Cardiac fibroblast (primary cell): ENCODE measurements around the gene EMILIN3.
"Not testable (repeated sequence)": the region's sequence is repeated elsewhere in the genome, so short reads cannot be mapped to it uniquely, and the experiment has no call there.

ENCODE experiments used
- DNase-seq, 2 donors: peaks; one replicate each; pipeline versions ENCODE4 v3.0.0 to v3.0.0-alpha.2; 2010; ENCODE audit warnings: low read depth in 2 of 2
- H3K4me3 ChIP-seq, 2 donors: replicated peaks in 1 of 2; 1 replicate in 1 of 2; 2 replicates in 1 of 2; pipeline ENCODE4 v1.5.1; 2011; ENCODE audit warnings: low read depth in 2 of 2, low read length in 2 of 2, mild to moderate bottlenecking in 2 of 2, moderate library complexity in 1 of 2
- TF ChIP-seq, protein P1 (sequence below): IDR thresholded peaks from one replicate; pipeline ENCODE4 v1.5.1; 2011; ENCODE audit warnings: low read depth, mild to moderate bottlenecking, low read length, inconsistent platforms

EMILIN3 gene

DNA sequence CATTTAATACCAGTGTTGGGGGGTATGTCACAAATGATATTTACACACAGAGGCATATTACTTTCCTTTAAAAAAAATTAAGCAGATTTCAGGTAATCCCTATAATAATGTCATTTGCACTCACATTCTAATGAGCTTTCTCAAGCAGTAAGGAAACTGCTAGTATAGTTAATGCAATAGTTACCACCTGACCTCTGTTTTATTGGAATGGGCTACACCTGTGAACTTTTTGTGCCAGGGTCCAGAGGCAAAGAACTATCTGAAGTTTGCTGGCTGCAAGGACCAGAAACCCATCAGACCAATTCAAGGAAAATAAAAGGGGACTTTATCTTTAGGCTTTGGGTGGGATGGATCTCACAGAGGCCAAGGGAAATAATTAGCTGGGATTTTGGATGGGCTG is 46.2 kb downstream of the EMILIN3 start:
- TF ChIP-seq, protein P1, sequence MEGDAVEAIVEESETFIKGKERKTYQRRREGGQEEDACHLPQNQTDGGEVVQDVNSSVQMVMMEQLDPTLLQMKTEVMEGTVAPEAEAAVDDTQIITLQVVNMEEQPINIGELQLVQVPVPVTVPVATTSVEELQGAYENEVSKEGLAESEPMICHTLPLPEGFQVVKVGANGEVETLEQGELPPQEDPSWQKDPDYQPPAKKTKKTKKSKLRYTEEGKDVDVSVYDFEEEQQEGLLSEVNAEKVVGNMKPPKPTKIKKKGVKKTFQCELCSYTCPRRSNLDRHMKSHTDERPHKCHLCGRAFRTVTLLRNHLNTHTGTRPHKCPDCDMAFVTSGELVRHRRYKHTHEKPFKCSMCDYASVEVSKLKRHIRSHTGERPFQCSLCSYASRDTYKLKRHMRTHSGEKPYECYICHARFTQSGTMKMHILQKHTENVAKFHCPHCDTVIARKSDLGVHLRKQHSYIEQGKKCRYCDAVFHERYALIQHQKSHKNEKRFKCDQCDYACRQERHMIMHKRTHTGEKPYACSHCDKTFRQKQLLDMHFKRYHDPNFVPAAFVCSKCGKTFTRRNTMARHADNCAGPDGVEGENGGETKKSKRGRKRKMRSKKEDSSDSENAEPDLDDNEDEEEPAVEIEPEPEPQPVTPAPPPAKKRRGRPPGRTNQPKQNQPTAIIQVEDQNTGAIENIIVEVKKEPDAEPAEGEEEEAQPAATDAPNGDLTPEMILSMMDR, result no peak
- H3K4me3 ChIP-seq, result no peak overlapping the region
- no peak for DNase-seq

DNA sequence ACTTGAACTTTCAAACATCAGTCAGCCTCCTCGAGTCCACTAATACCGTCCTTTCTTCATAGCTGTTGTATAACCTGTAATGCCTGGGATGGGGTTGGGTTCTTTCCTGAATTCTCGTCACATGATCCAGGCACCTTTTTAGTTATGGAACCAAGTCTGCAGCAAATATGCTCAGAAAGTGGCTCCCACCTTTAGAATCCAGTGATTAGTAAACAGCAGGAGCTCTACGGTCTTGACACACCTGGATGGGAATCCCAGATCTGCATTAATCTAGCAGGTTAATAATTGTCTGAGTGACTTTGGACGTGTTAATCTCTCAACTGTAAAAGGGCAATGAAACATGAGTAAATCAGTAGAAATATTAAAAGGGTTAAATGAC is 48.4 kb downstream of the EMILIN3 start:
- peak overlapping the region in 1 of 2 donors; percentile 88 for H3K4me3 ChIP-seq
- DNase-seq, result no peak
- TF ChIP-seq, protein P1, result no peak

DNA sequence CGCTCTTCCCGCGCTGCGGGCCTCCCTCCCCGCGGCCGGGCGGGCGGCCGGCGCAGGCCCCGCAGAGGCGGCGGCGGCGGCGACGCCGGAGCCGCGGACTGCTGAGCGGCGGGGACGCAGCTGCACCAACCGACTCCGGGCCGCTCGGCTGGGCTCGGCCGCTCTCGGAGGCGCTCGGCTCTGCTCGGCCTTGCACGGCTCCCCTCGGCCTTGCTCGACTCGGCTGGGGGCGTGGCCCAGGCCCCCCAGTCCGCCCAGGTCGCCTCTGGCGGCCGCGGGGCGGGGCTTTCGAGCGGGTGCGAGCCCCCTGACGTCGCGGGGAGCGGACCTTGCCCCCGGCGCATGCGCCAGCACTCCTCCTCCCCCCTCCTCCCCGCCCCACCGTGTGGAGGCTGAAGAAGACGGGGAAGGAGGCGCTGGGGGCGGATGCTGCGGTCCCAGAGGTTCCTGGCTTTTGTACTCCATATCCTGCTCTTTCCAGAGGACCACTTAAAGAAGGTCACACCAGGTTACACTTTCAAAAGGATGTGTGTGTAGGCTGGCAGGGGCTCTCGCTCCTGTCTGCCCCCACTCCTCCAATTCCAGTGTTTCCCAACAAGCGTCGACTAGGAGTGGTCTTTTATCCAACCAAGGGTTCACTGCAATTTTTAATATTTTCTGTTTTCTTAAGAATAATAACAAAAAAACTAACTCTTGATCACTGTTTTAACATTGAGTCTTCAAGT is 48.9 kb downstream of the EMILIN3 start, which contains the start of gene ZHX3:
Gene ZHX3, minus strand, starts transcription at position 186 of the 725 bp plus-strand sequence. CDS start 112,815 bp downstream, outside the sequence.
- TF ChIP-seq, protein P1, result no peak
- DNase-seq, result peak; percentile 96 to 98
- H3K4me3 ChIP-seq, result peak within 1 kb of the TSS; percentile 82 to 88

DNA sequence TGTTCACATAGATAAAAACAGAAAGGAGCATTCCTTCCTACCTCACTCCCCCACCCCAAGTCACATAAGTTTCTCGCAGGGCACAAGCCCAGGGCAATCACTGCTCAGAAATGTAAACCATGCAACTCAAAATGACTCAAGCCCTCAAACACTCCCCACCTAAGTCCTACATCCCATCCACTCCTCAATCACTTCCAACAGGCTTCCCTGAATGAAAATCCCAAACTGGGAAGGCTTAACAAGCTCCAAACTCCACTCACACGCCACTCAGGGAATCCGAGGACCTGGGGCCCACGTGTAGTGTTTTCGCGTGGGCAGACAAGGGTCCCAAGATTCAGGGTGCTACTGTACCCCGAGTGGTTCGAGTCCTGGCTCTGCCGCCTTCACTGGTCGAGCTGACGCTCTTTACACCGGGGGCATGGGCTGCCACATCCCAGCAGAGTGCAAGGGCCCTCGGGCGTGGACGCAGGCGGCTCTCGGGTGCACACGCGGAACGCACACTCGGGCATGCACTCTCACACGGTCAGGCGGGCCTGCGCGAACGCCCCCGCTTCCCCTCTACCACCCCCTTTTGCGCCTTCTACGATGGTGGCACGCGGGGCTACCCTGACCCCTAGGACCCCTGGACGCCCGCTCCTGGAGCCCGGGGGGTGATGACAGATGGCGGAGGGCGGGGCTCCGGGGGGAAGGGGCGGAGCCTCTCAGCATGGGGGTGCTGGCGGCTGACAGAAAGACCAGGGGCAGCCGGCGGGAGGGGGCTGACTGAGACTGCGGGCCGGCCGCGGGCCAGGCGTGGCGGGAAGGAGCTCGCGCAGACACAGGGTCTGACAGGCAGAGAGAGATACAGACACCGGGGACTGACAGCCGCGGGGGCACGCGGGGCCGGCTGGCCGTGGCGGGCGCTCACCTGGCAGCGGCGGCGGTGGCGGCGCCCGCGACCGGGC is 49.7 kb downstream of the EMILIN3 start:
- H3K4me3 ChIP-seq, result peak overlapping the region; percentile 82 to 88
- TF ChIP-seq, protein P1, result no peak
- peak; percentile 81 to 94 for DNase-seq

DNA sequence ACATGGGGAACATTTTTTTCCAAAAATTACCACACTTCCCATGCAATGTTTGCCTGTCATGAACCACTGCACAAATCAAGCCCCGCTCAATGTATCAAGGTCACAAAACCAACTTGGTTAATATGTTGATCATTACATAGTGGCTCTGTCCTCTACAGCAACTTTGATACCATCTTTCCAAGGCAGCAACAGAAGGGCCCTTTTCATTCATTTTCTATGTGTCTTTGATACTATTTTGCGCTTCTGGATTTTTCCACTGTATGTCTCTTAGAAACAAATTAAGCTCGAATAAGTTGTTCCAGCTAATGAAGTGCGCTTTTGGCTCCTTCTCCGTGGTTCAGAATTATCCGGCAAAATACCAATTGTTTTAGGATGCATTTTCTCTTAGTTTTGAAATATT is 50.6 kb downstream of the EMILIN3 start:
- DNase-seq, result peak; percentile 14 to 21
- TF ChIP-seq, protein P1, result no peak
- H3K4me3 ChIP-seq, result peak overlapping the region; percentile 82 to 88

DNA sequence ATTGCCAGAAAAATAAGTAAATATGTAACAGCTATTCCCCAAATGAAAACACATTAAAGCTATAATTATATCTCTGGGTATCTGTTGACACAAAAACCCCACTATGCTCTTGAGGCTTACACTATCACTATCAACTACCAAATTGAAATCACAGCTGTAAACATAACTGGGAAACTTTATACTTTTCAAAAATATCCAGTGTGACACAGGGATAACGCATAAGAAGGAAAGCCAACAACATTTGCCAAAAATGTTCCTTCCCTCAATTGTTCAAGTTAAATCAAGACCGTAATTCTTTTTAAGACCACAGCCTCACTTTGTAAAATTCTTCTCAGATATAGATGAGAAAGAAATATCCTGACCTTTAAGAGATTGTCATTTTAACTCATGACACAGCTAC is 52.2 kb downstream of the EMILIN3 start:
- H3K4me3 ChIP-seq, result no peak overlapping the region
- TF ChIP-seq, protein P1, result no peak
- peak in 1 of 2 donors; percentile 28 for DNase-seq

DNA sequence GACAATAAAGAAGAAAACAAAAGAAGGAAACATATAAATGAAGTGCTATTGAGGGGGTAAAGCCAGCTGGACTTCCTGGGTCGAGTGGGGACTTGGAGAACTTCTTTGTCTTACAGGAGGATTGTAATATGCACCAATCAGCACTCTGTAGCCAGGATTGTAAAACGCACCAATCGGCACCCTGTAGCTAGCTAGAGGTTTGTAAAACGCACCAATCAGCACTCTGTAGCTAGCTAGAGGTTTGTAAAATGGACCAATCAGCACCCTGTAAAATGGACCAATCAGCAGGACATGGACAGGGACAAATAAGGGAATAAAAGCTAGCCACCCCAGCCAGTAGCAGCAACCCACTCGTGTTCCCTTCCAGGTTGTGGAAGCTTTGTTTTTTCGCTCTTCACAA is 54.6 kb downstream of the EMILIN3 start:
- not testable (repeated sequence) for H3K4me3 ChIP-seq, DNase-seq
